ENCODE data around the gene APOBEC4. TPM values are rescaled to one million over a fixed set of nuclear protein-coding genes. Genes with fewer than 3 reads are reported as not detected.

APOBEC4 gene
- total and polyA plus RNA-seq, 4 donors: not detected

DNA sequence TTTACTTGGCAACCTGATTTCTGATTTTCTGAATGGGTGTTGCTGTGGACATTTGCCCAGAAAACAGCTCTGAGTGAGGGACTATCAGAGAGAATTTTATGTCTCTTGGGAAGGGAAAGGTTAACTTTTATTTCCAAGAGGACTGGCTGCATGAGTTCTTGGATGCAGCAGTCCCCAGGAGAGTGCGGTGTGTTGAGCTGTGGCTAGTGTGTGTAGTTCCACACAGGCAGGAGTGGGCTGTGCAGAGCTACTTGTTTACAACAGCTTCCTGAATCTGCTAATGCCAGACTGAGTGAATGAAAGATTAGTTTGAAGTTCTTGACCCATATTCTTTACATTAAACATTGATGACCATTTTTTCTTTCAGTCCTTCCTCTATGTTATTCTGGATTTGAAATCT is 41.0 kb upstream of the APOBEC4 start:
- Histone ChIP-seq H3K36me3 (ENCODE audit: control insufficient read depth in 4 of 4, insufficient read depth in 3 of 4, low read depth in 1 of 4, low read length in 3 of 4) (peaks cover 0 to 1% (median 0%) of the 10 kb centered on the region in 4 donors), H3K27me3 (ENCODE audit: control insufficient read depth in 4 of 4, insufficient read depth in 4 of 4, low read length in 3 of 4) (no peaks in the 10 kb centered on the region), H3K4me1 (ENCODE audit: control insufficient read depth in 4 of 4, insufficient read depth in 4 of 4, low read length in 3 of 4) (peaks cover 0 to 7% (median 2%) of the 10 kb centered on the region in 4 donors), H3K9ac (ENCODE audit: low read depth in 1 of 2, low read length in 2 of 2) (no peak overlapping the region), H3K9me3 (ENCODE audit: control insufficient read depth in 4 of 4, low read length in 3 of 4) (no peaks in the 10 kb centered on the region), H3K4me3 (ENCODE audit: low read depth in 1 of 3, low read length in 3 of 3) (no peak overlapping the region), H3K27ac (ENCODE audit: low read depth in 1 of 2, low read length in 2 of 2) (no peak overlapping the region)
- 72% methylated on average over 1 of the region's 1 CpG for WGBS
- TF ChIP-seq FOXA2 (IDR thresholded peaks at IDR 0.05) (no peak), HNF4G (IDR thresholded peaks at IDR 0.05) (no peak), JUND (IDR thresholded peaks at IDR 0.05) (no peak), EGR1 (IDR thresholded peaks at IDR 0.05; ENCODE audit: low read depth in 2 of 2) (no peak), FOXA1 (IDR thresholded peaks at IDR 0.05) (no peak), RAD21 (IDR thresholded peaks at IDR 0.05) (no peak), SP1 (IDR thresholded peaks at IDR 0.05) (no peak), ATF3 (IDR thresholded peaks at IDR 0.05) (no peak)
- TF ChIP-seq, protein P1, sequence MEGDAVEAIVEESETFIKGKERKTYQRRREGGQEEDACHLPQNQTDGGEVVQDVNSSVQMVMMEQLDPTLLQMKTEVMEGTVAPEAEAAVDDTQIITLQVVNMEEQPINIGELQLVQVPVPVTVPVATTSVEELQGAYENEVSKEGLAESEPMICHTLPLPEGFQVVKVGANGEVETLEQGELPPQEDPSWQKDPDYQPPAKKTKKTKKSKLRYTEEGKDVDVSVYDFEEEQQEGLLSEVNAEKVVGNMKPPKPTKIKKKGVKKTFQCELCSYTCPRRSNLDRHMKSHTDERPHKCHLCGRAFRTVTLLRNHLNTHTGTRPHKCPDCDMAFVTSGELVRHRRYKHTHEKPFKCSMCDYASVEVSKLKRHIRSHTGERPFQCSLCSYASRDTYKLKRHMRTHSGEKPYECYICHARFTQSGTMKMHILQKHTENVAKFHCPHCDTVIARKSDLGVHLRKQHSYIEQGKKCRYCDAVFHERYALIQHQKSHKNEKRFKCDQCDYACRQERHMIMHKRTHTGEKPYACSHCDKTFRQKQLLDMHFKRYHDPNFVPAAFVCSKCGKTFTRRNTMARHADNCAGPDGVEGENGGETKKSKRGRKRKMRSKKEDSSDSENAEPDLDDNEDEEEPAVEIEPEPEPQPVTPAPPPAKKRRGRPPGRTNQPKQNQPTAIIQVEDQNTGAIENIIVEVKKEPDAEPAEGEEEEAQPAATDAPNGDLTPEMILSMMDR (IDR thresholded peaks at IDR 0.05; ENCODE audit: low read depth, low read length, missing input control): no peak
- TF ChIP-seq, protein P2, sequence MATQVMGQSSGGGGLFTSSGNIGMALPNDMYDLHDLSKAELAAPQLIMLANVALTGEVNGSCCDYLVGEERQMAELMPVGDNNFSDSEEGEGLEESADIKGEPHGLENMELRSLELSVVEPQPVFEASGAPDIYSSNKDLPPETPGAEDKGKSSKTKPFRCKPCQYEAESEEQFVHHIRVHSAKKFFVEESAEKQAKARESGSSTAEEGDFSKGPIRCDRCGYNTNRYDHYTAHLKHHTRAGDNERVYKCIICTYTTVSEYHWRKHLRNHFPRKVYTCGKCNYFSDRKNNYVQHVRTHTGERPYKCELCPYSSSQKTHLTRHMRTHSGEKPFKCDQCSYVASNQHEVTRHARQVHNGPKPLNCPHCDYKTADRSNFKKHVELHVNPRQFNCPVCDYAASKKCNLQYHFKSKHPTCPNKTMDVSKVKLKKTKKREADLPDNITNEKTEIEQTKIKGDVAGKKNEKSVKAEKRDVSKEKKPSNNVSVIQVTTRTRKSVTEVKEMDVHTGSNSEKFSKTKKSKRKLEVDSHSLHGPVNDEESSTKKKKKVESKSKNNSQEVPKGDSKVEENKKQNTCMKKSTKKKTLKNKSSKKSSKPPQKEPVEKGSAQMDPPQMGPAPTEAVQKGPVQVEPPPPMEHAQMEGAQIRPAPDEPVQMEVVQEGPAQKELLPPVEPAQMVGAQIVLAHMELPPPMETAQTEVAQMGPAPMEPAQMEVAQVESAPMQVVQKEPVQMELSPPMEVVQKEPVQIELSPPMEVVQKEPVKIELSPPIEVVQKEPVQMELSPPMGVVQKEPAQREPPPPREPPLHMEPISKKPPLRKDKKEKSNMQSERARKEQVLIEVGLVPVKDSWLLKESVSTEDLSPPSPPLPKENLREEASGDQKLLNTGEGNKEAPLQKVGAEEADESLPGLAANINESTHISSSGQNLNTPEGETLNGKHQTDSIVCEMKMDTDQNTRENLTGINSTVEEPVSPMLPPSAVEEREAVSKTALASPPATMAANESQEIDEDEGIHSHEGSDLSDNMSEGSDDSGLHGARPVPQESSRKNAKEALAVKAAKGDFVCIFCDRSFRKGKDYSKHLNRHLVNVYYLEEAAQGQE (IDR thresholded peaks at IDR 0.05): no peak
- no peak for DNase-seq (ENCODE audit: low spot score)

DNA sequence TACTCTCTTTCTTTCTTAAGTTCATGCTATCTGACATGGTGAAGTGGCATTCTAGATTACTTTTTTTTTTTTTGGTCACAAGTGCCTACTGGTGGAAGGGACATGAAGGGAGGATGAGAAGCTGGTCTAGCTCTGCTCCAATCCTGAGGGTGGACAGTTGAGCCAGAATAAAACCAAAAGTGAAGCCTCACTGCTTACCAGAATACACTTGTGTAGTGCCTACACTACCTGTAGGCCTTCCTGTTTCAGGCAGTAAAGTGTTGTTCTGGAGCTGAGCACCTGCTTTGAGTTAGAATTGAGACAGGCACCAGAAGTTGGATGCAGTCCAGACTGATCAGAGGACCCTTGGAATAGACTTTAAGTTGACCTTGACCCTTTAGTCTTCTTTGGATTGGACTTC is 40.4 kb upstream of the APOBEC4 start:
- H3K36me3 ChIP-seq (ENCODE audit: control insufficient read depth in 4 of 4, insufficient read depth in 3 of 4, low read depth in 1 of 4, low read length in 3 of 4): peaks cover 0 to 1% (median 0%) of the 10 kb centered on the region in 4 donors
- H3K9me3 ChIP-seq (ENCODE audit: control insufficient read depth in 4 of 4, low read length in 3 of 4): no peaks in the 10 kb centered on the region
- TF ChIP-seq NR2F2 (IDR thresholded peaks at IDR 0.05) (no peak), RAD21 (IDR thresholded peaks at IDR 0.05) (no peak), HNF4A (conservative IDR thresholded peaks at IDR 0.05) (no peak), TAF1 (conservative IDR thresholded peaks at IDR 0.05) (no peak), YY1 (IDR thresholded peaks at IDR 0.05) (no peak), EGR1 (IDR thresholded peaks at IDR 0.05; ENCODE audit: low read depth in 2 of 2) (no peak), GABPA (IDR thresholded peaks at IDR 0.05 in 1 of 2, conservative IDR thresholded peaks at IDR 0.05 in 1 of 2) (no peak), JUND (IDR thresholded peaks at IDR 0.05) (no peak), MAX (IDR thresholded peaks at IDR 0.05) (no peak), FOXA2 (IDR thresholded peaks at IDR 0.05) (no peak)
- TF ChIP-seq, protein P3, sequence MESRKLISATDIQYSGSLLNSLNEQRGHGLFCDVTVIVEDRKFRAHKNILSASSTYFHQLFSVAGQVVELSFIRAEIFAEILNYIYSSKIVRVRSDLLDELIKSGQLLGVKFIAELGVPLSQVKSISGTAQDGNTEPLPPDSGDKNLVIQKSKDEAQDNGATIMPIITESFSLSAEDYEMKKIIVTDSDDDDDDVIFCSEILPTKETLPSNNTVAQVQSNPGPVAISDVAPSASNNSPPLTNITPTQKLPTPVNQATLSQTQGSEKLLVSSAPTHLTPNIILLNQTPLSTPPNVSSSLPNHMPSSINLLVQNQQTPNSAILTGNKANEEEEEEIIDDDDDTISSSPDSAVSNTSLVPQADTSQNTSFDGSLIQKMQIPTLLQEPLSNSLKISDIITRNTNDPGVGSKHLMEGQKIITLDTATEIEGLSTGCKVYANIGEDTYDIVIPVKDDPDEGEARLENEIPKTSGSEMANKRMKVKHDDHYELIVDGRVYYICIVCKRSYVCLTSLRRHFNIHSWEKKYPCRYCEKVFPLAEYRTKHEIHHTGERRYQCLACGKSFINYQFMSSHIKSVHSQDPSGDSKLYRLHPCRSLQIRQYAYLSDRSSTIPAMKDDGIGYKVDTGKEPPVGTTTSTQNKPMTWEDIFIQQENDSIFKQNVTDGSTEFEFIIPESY (IDR thresholded peaks at IDR 0.05): no peak
- TF ChIP-seq, protein P2 (IDR thresholded peaks at IDR 0.05): no peak
- TF ChIP-seq, protein P1 (IDR thresholded peaks at IDR 0.05; ENCODE audit: low read depth, low read length, missing input control): no peak
- no peak for DNase-seq (ENCODE audit: low spot score)
- no peak overlapping the region for H3K27ac ChIP-seq (ENCODE audit: low read depth in 1 of 2, low read length in 2 of 2)
- H3K4me1 ChIP-seq (ENCODE audit: control insufficient read depth in 4 of 4, insufficient read depth in 4 of 4, low read length in 3 of 4): peaks cover 0 to 7% (median 2%) of the 10 kb centered on the region in 4 donors
- H3K4me3 ChIP-seq (ENCODE audit: low read depth in 1 of 3, low read length in 3 of 3): no peak overlapping the region
- no peak overlapping the region for H3K9ac ChIP-seq (ENCODE audit: low read depth in 1 of 2, low read length in 2 of 2)
- no peaks in the 10 kb centered on the region for H3K27me3 ChIP-seq (ENCODE audit: control insufficient read depth in 4 of 4, insufficient read depth in 4 of 4, low read length in 3 of 4)
